Right atrium auricular region (tissue), 2 donors: ENCODE measurements around the gene B4GALT2. TPM values are rescaled to one million over a fixed set of nuclear protein-coding genes. Genes with fewer than 3 reads are reported as not detected.

Experiments
- DNase-seq: peaks from one replicate; pipeline ENCODE4 v3.0.0-alpha.2; 2019; ENCODE audit warnings: low spot score
- H3K27ac ChIP-seq, 2 donors: fragments of 200-600 bp; sonication (generic); 1 replicate in 1 of 2; 2 replicates in 1 of 2; pipeline ENCODE4 v1.5.1; 2016 to 2019
- H3K27me3 ChIP-seq, 2 donors: fragments of 200-600 bp; sonication (generic); one replicate each; pipeline versions ENCODE4 v1.5.1 to v1.6.0; 2017 to 2019
- H3K36me3 ChIP-seq: fragments of 200-600 bp; sonication (generic); one replicate; pipeline ENCODE4 v1.5.1; 2016
- H3K4me1 ChIP-seq, 2 donors: fragments of 200-600 bp; sonication (generic); one replicate each; pipeline versions ENCODE4 v1.5.1 to v1.6.0; 2017 to 2019
- H3K4me3 ChIP-seq, 2 donors: fragments of 200-600 bp; sonication (generic); 1 replicate in 1 of 2; 2 replicates in 1 of 2; pipeline ENCODE4 v1.5.1; 2017 to 2019; ENCODE audit warnings: mild to moderate bottlenecking in 1 of 2, moderate library complexity in 1 of 2
- H3K9me3 ChIP-seq, 2 donors: fragments of 200-600 bp; sonication (generic); one replicate each; pipeline ENCODE4 v1.5.1; 2019
- CTCF ChIP-seq, 2 donors: fragments of 200-600 bp; sonication (generic); IDR thresholded peaks; one replicate each; pipeline ENCODE4 v1.5.1; 2019; ENCODE audit warnings: antibody characterized with exemption in 2 of 2
- total RNA-seq, 2 donors: library from RNA; depleted of rRNA; stranded (reverse); fragments of >200 nt; gene quantifications; one replicate each; pipeline ENCODE4 v1.1.0, GENCODE V29; 2016

The B4GALT2 gene
- total RNA-seq, 2 donors from 2014 or later, result 33.0 to 48.5 TPM

GRCh38 chr1:43944860-43945259 lies 34.1 kb upstream of the B4GALT2 start:
- peaks cover 3% of the 10 kb centered on the region for H3K36me3 ChIP-seq
- DNase-seq, result no peak
- no peak for TF ChIP-seq CTCF (IDR thresholded peaks at IDR 0.05)
- no peaks in the 10 kb centered on the region for H3K27me3 ChIP-seq
- no peaks in the 10 kb centered on the region for H3K9me3 ChIP-seq
- no peak overlapping the region for H3K4me3 ChIP-seq
- peaks cover 0 to 33% of the 10 kb centered on the region in 2 donors for H3K4me1 ChIP-seq
- no peak overlapping the region for H3K27ac ChIP-seq

GRCh38 chr1:43945674-43946235 lies 33.3 kb upstream of the B4GALT2 start:
- TF ChIP-seq CTCF (IDR thresholded peaks at IDR 0.05), result no peak
- Histone ChIP-seq H3K27ac (peak overlapping the region; percentile 93 to 96), H3K4me1 (peaks cover 0 to 33% of the 10 kb centered on the region in 2 donors), H3K9me3 (no peaks in the 10 kb centered on the region), H3K36me3 (peaks cover 6% of the 10 kb centered on the region), H3K27me3 (no peaks in the 10 kb centered on the region), H3K4me3 (peak overlapping the region; percentile 63 to 79)
- DNase-seq, result no peak

- peak within 1 kb of the TSS; percentile 93 to 96 for H3K27ac ChIP-seq
- peak; percentile 73 to 81 for TF ChIP-seq CTCF (IDR thresholded peaks at IDR 0.05)
- H3K4me3 ChIP-seq, result peak within 1 kb of the TSS; percentile 63 to 79
- peaks cover 0 to 33% of the 10 kb centered on the region in 2 donors for H3K4me1 ChIP-seq
- H3K36me3 ChIP-seq, result peaks cover 6% of the 10 kb centered on the region
- peak; percentile 95 for DNase-seq
- H3K9me3 ChIP-seq, result no peaks in the 10 kb centered on the region
- no peaks in the 10 kb centered on the region for H3K27me3 ChIP-seq
Measured at GRCh38 chr1:43946236-43947060, 32.6 kb upstream of the B4GALT2 start, which contains the start of gene IPO13. Gene IPO13, plus strand, starts transcription at chr1:43946950. Its CDS starts 651 bp downstream, at chr1:43947601.

- Histone ChIP-seq H3K4me3 (peak overlapping the region; percentile 63 to 79), H3K27me3 (no peaks in the 10 kb centered on the region), H3K27ac (peak overlapping the region; percentile 93 to 96), H3K4me1 (peaks cover 0 to 33% of the 10 kb centered on the region in 2 donors), H3K9me3 (no peaks in the 10 kb centered on the region), H3K36me3 (peaks cover 6% of the 10 kb centered on the region)
- no peak for DNase-seq
- TF ChIP-seq CTCF (IDR thresholded peaks at IDR 0.05), result no peak
Measured at GRCh38 chr1:43947061-43947873, 31.7 kb upstream of the B4GALT2 start.

- no peak for DNase-seq
- Histone ChIP-seq H3K36me3 (peaks cover 6% of the 10 kb centered on the region), H3K27me3 (no peaks in the 10 kb centered on the region), H3K27ac (peak overlapping the region; percentile 93 to 96), H3K4me1 (peaks cover 0 to 33% of the 10 kb centered on the region in 2 donors), H3K4me3 (peak overlapping the region; percentile 63 to 79), H3K9me3 (no peaks in the 10 kb centered on the region)
- no peak for TF ChIP-seq CTCF (IDR thresholded peaks at IDR 0.05)
Measured at GRCh38 chr1:43947874-43948437, 31.1 kb upstream of the B4GALT2 start.
